Lower lobe of right lung (tissue), 2 donors: ENCODE results near the gene LDAF1. TPM values are rescaled to one million over a fixed set of nuclear protein-coding genes. Genes with fewer than 3 reads are reported as not detected.

Source experiments
- ATAC-seq, 2 donors: fragments of 200-7000 bp; cut with Tn5 transposase; one replicate each; pipeline ENCODE4 v1.9.1; 2020 to 2022; ENCODE audit warnings: mild to moderate bottlenecking in 2 of 2, moderate library complexity in 2 of 2
- DNase-seq: peaks from one replicate; pipeline ENCODE4 v3.0.0-alpha.2; 2020
- H3K27ac ChIP-seq: fragments of 200-600 bp; one replicate; pipeline ENCODE4 v1.8.0; 2022
- H3K27me3 ChIP-seq: fragments of 200-600 bp; one replicate; pipeline ENCODE4 v1.8.0; 2022; ENCODE audit warnings: low read depth
- H3K36me3 ChIP-seq: fragments of 200-600 bp; one replicate; pipeline ENCODE4 v1.8.0; 2022; ENCODE audit warnings: mild to moderate bottlenecking
- H3K4me1 ChIP-seq: fragments of 200-600 bp; one replicate; pipeline ENCODE4 v1.8.0; 2022
- H3K4me3 ChIP-seq: fragments of 200-600 bp; one replicate; pipeline ENCODE4 v1.8.0; 2022; ENCODE audit warnings: mild to moderate bottlenecking
- H3K9me3 ChIP-seq: fragments of 200-600 bp; one replicate; pipeline ENCODE4 v1.8.0; 2022
- CTCF ChIP-seq: fragments of 200-600 bp; IDR thresholded peaks from one replicate; pipeline ENCODE4 v1.8.0; 2022; ENCODE audit warnings: antibody characterized with exemption, mild to moderate bottlenecking
- intact Hi-C: fragments of 100-400 bp; cut with DNase I; formaldehyde crosslinking; loops from one replicate; pipeline ENCODE4 v1.11.0; 2022
- total RNA-seq: library from RNA; stranded (reverse); fragmentation: NEBNext Ultra II Directional; extraction: Animal tissue kit (Norgen Biotek cat#: 25700); gene quantifications from one replicate; pipeline ENCODE4 v1.2.1, GENCODE V29; 2021
- donor health status: DM: no; HTN: yes; CAD: no; lungs with severe emphysema.

The LDAF1 gene
- total RNA-seq, 1 donor from 2014 or later: 39.8 TPM

GRCh38 chr16:21222495-21223337 is 64.2 kb downstream of the LDAF1 start:
- peak overlapping the region; percentile 31 for H3K27ac ChIP-seq
- H3K9me3 ChIP-seq: no peaks in the 10 kb centered on the region
- H3K4me3 ChIP-seq: no peak overlapping the region
- DNase-seq (no peak), ATAC-seq (peak; percentile 84 to 92)
- intact Hi-C loops: no loop called here
- H3K36me3 ChIP-seq: no peaks in the 10 kb centered on the region
- no peaks in the 10 kb centered on the region for H3K4me1 ChIP-seq
- no peak for TF ChIP-seq CTCF
- peaks cover 4% of the 10 kb centered on the region for H3K27me3 ChIP-seq

GRCh38 chr16:21223787-21224186 is 65.3 kb downstream of the LDAF1 start:
- peaks cover 4% of the 10 kb centered on the region for H3K27me3 ChIP-seq
- ATAC-seq (no peak), DNase-seq (no peak)
- no peaks in the 10 kb centered on the region for H3K36me3 ChIP-seq
- H3K4me1 ChIP-seq: no peaks in the 10 kb centered on the region
- H3K27ac ChIP-seq: no peak overlapping the region
- intact Hi-C loops: no loop called here
- TF ChIP-seq CTCF: no peak
- H3K4me3 ChIP-seq: no peak overlapping the region
- no peaks in the 10 kb centered on the region for H3K9me3 ChIP-seq

- Histone ChIP-seq H3K27ac (no peak overlapping the region), H3K9me3 (no peaks in the 10 kb centered on the region), H3K4me3 (no peak overlapping the region), H3K4me1 (no peaks in the 10 kb centered on the region), H3K27me3 (peaks cover 4% of the 10 kb centered on the region), H3K36me3 (no peaks in the 10 kb centered on the region)
- DNase-seq (no peak), ATAC-seq (peak in 1 of 2 donors; percentile 36)
- intact Hi-C loops: no loop called here
- TF ChIP-seq CTCF: no peak
Observed at GRCh38 chr16:21224800-21225199, 66.3 kb downstream of the LDAF1 start.

GRCh38 chr16:21226749-21227148 is 68.3 kb downstream of the LDAF1 start:
- no peak for TF ChIP-seq CTCF
- H3K27me3 ChIP-seq: peaks cover 4% of the 10 kb centered on the region
- H3K4me1 ChIP-seq: no peaks in the 10 kb centered on the region
- intact Hi-C loops: no loop called here
- H3K9me3 ChIP-seq: no peaks in the 10 kb centered on the region
- DNase-seq: no peak
- H3K36me3 ChIP-seq: no peaks in the 10 kb centered on the region
- ATAC-seq: no peak
- H3K4me3 ChIP-seq: no peak overlapping the region
- no peak overlapping the region for H3K27ac ChIP-seq

- no peak overlapping the region for H3K4me3 ChIP-seq
- peaks cover 4% of the 10 kb centered on the region for H3K27me3 ChIP-seq
- no peaks in the 10 kb centered on the region for H3K4me1 ChIP-seq
- H3K36me3 ChIP-seq: no peaks in the 10 kb centered on the region
- H3K27ac ChIP-seq: no peak overlapping the region
- TF ChIP-seq CTCF: no peak
- ATAC-seq (no peak), DNase-seq (no peak)
- intact Hi-C loops: no loop called here
- H3K9me3 ChIP-seq: no peaks in the 10 kb centered on the region
Observed at GRCh38 chr16:21227866-21228265, 69.4 kb downstream of the LDAF1 start.
